Suprapubic skin (tissue), 3 donors: ENCODE results near the gene TBC1D4.

Source experiments
- CTCF ChIP-seq, 2 donors: fragments of 200-600 bp in 1 of 2; fragments of 450-650 bp in 1 of 2; sonication (generic) in 1 of 2; IDR thresholded peaks; one replicate each; pipeline ENCODE4 v1.5.1; 2016 to 2019; ENCODE audit warnings: antibody characterized with exemption in 2 of 2, mild to moderate bottlenecking in 1 of 2, moderate library complexity in 1 of 2
- POLR2AphosphoS5 ChIP-seq, 3 donors: sonication (generic); formaldehyde crosslinking; IDR thresholded peaks; one replicate each; pipeline ENCODE4 v1.6.1; 2017; ENCODE audit warnings: antibody characterized with exemption in 3 of 3

GRCh38 chr13:75398072-75398471, 83.9 kb downstream of the TBC1D4 start:
- TF ChIP-seq POLR2AphosphoS5 (IDR thresholded peaks at IDR 0.05) (no peak), CTCF (IDR thresholded peaks at IDR 0.05) (no peak)
